VCaP (cell line): ENCODE data around the gene TBC1D1.

ENCODE experiments used
- H3K27ac ChIP-seq: fragments of 450-650 bp; 2 replicates; pipeline ENCODE4 v1.5.1; 2017
- CTCF ChIP-seq: fragments of 450-650 bp; conservative IDR thresholded peaks from 2 replicates; pipeline ENCODE4 v1.5.1; 2017; ENCODE audit warnings: mild to moderate bottlenecking, moderate library complexity

Gene TBC1D1

GRCh38 chr4:38109370-38109769 lies 218.5 kb downstream of the TBC1D1 start:
- H3K27ac ChIP-seq = no peak overlapping the region
- TF ChIP-seq CTCF = no peak

GRCh38 chr4:38109896-38110295 lies 219.0 kb downstream of the TBC1D1 start:
- H3K27ac ChIP-seq = no peak overlapping the region
- TF ChIP-seq CTCF = no peak

GRCh38 chr4:38111024-38111423 lies 220.1 kb downstream of the TBC1D1 start:
- no peak overlapping the region for H3K27ac ChIP-seq
- no peak for TF ChIP-seq CTCF

GRCh38 chr4:38111717-38112116 lies 220.8 kb downstream of the TBC1D1 start:
- TF ChIP-seq CTCF = no peak
- H3K27ac ChIP-seq = no peak overlapping the region

GRCh38 chr4:38113132-38113531 lies 222.2 kb downstream of the TBC1D1 start:
- no peak overlapping the region for H3K27ac ChIP-seq
- TF ChIP-seq CTCF = no peak

GRCh38 chr4:38113551-38113950 lies 222.7 kb downstream of the TBC1D1 start:
- TF ChIP-seq CTCF = no peak
- no peak overlapping the region for H3K27ac ChIP-seq

- no peak for TF ChIP-seq CTCF
- H3K27ac ChIP-seq = no peak overlapping the region
These were observed 223.7 kb downstream of the TBC1D1 start for GRCh38 chr4:38114386-38115150.
